ENCODE measurements around the gene TNFRSF4. TPM values are rescaled to one million over a fixed set of nuclear protein-coding genes. Genes with fewer than 3 reads are reported as not detected.

TNFRSF4 gene
- total RNA-seq, 1 experiment from 2014 or later = 0.37 TPM

DNA sequence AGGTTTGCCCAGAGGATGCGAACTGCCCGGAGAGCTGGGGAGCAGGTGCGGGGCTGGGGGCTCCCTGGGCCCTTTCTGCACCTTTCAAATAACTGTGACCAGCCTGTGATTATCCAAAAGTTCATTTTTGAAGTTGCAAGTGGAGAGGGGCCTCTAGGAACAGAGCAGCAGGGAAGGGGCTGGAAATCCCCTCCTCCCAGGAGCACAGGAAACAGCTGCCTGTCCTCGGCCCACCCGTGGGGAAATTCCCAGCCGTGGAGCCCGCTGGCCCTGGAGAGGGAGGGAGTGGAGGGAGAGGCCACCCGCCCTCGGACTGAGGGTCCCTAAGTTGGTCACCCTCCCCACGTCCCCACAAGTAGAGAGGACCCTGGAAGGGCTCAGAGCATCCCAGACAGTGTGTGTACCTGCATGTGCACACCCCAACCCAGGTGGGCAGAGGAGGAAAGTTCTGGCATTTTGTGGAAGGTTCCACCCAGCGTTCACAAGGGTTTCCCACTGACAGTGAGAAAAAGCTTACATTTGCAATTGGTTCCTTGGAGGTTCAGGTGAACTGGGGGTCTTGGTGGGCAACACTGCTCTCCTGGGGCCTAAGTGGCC is 1.2 kb upstream of the TNFRSF4 start:
- BruUV-seq (replicated peaks) = no TSS peak
- no peak overlapping the region for H3K9ac ChIP-seq (ENCODE audit: low read length)
- H3K4me2 ChIP-seq (ENCODE audit: low read length) = no peak overlapping the region
- H3K9me3 ChIP-seq (ENCODE audit: control insufficient read depth in 1 of 2, insufficient read depth in 1 of 2, low read depth in 1 of 2, low read length in 2 of 2) = no peaks in the 10 kb centered on the region
- H4K20me1 ChIP-seq (ENCODE audit: insufficient read depth) = no peaks in the 10 kb centered on the region
- ATAC-seq (no peak), DNase-seq (ENCODE audit: low read depth, low spot score) (no peak)
- H3K4me1 ChIP-seq (ENCODE audit: control insufficient read depth in 1 of 2, insufficient read depth in 2 of 2, low read length in 2 of 2) = peaks cover 0 to 7% of the 10 kb centered on the region in 2 experiments; a peak in 2 of 4 replicates
- no peak overlapping the region for H3K4me3 ChIP-seq (replicated peaks in 1 of 2; ENCODE audit: low read depth in 1 of 2, low read length in 2 of 2)
- H2AFZ ChIP-seq (ENCODE audit: low read depth, low read length, poor library complexity, severe bottlenecking) = no peak overlapping the region
- H3K79me2 ChIP-seq (ENCODE audit: insufficient read depth, low read length) = no peaks in the 10 kb centered on the region
- H3K36me3 ChIP-seq (ENCODE audit: control insufficient read depth in 1 of 2, insufficient read depth in 2 of 2, low read length in 2 of 2) = peaks cover 2 to 16% of the 10 kb centered on the region in 2 experiments; a peak in 2 of 4 replicates
- intact Hi-C loops (cut with micrococcal nuclease) = no loop called here
- TF ChIP-seq JUND (IDR thresholded peaks at IDR 0.05) (no peak), YY1 (IDR thresholded peaks at IDR 0.05; ENCODE audit: extremely low read depth, insufficient replicate concordance, low read depth, low read length) (no peak), FOSL1 (IDR thresholded peaks at IDR 0.05; ENCODE audit: low read depth) (no peak), REST (IDR thresholded peaks at IDR 0.05; ENCODE audit: low read depth) (no peak), SIN3A (IDR thresholded peaks at IDR 0.05; ENCODE audit: low read depth) (no peak), RAD21 (IDR thresholded peaks at IDR 0.05; ENCODE audit: low read depth) (no peak), ZNF274 (IDR thresholded peaks at IDR 0.05; ENCODE audit: low read depth, low read length) (no peak), ZFX (IDR thresholded peaks at IDR 0.05) (no peak), POLR2A (IDR thresholded peaks at IDR 0.05; ENCODE audit: borderline replicate concordance, extremely low read depth, insufficient read depth, insufficient read length) (no peak), CBX3 (IDR thresholded peaks at IDR 0.05; ENCODE audit: low read depth) (no peak), SP1 (IDR thresholded peaks at IDR 0.05; ENCODE audit: low read depth) (no peak), SRF (IDR thresholded peaks at IDR 0.05; ENCODE audit: low read depth) (no peak), TCF7L2 (IDR thresholded peaks at IDR 0.05; ENCODE audit: borderline replicate concordance, extremely low read depth, insufficient read depth, insufficient read length) (no peak), CEBPB (IDR thresholded peaks at IDR 0.05; ENCODE audit: low read depth) (no peak)
- TF ChIP-seq, protein P1, sequence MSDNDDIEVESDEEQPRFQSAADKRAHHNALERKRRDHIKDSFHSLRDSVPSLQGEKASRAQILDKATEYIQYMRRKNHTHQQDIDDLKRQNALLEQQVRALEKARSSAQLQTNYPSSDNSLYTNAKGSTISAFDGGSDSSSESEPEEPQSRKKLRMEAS (IDR thresholded peaks at IDR 0.05) = no peak
- TF ChIP-seq, protein P2, sequence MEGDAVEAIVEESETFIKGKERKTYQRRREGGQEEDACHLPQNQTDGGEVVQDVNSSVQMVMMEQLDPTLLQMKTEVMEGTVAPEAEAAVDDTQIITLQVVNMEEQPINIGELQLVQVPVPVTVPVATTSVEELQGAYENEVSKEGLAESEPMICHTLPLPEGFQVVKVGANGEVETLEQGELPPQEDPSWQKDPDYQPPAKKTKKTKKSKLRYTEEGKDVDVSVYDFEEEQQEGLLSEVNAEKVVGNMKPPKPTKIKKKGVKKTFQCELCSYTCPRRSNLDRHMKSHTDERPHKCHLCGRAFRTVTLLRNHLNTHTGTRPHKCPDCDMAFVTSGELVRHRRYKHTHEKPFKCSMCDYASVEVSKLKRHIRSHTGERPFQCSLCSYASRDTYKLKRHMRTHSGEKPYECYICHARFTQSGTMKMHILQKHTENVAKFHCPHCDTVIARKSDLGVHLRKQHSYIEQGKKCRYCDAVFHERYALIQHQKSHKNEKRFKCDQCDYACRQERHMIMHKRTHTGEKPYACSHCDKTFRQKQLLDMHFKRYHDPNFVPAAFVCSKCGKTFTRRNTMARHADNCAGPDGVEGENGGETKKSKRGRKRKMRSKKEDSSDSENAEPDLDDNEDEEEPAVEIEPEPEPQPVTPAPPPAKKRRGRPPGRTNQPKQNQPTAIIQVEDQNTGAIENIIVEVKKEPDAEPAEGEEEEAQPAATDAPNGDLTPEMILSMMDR (IDR thresholded peaks at IDR 0.05 in 2 of 3, conservative IDR thresholded peaks at IDR 0.05 in 1 of 3; ENCODE audit: borderline replicate concordance in 1 of 3, insufficient read depth in 1 of 3, low read depth in 2 of 3, low read length in 2 of 3) = no peak
- RAD21 ChIA-PET (ENCODE audit: low non-redundant PET in 1 of 2, low total read pairs in 2 of 2, uncharacterized antibody in 2 of 2, unreplicated experiment in 2 of 2) = no interaction called here
- H3K27ac ChIP-seq (ENCODE audit: low read depth, low read length) = no peak overlapping the region
- H3K27me3 ChIP-seq (ENCODE audit: insufficient read depth, low read length) = no peaks in the 10 kb centered on the region
- no peaks in the 10 kb centered on the region for H3K9me2 ChIP-seq (ENCODE audit: insufficient read depth)
- CTCF ChIA-PET = no interaction called here
- POLR2A ChIA-PET = no interaction called here

Data from HCT116 (cell line).